K562 (cell line): ENCODE data around the gene IL1RL1. TPM values are rescaled to one million over a fixed set of nuclear protein-coding genes. Genes with fewer than 3 reads are reported as not detected.

Source experiments
- ARID2 ChIP-seq: fragments of 450-650 bp; IDR thresholded peaks from 2 replicates; pipeline ENCODE4 v1.6.1; 2017; ENCODE audit warnings: antibody characterized with exemption, mild to moderate bottlenecking
- BRCA1 ChIP-seq, 2 experiments: fragments of 450-650 bp in 1 of 2; sonication (generic) in 1 of 2; formaldehyde crosslinking in 1 of 2; IDR thresholded peaks; 2 replicates each; pipeline versions ENCODE4 v1.5.0 to v1.6.1; 2017 to 2020; ENCODE audit warnings: mild to moderate bottlenecking in 1 of 2, missing genetic modification reagents in 1 of 2
- CBFA2T2 ChIP-seq: fragments of 450-650 bp; conservative IDR thresholded peaks from 2 replicates; pipeline ENCODE4 v1.6.1; 2017; ENCODE audit warnings: mild to moderate bottlenecking
- CREM ChIP-seq: IDR thresholded peaks from 2 replicates; pipeline ENCODE4 v1.6.1; 2014; ENCODE audit warnings: antibody characterized with exemption, low read depth
- HIVEP1 ChIP-seq: fragments of 250-450 bp; sonication (Bioruptor Pico); IDR thresholded peaks from 2 replicates; pipeline ENCODE4 v1.4.0; 2020; ENCODE audit warnings: mild to moderate bottlenecking
- KDM5B ChIP-seq: fragments of 200-600 bp; sonication (generic); IDR thresholded peaks from 2 replicates; pipeline ENCODE4 v1.6.1; 2012; ENCODE audit warnings: low read depth, mild to moderate bottlenecking, moderate library complexity, low read length, control low read depth, inconsistent platforms; ENCODE audit not compliant: insufficient replicate concordance
- MIER1 ChIP-seq: fragments of 450-650 bp; IDR thresholded peaks from 2 replicates; pipeline ENCODE4 v1.6.1; 2016; ENCODE audit warnings: antibody characterized with exemption, mild to moderate bottlenecking, low read depth
- NEUROD1 ChIP-seq: fragments of 150-350 bp; IDR thresholded peaks from 2 replicates; pipeline ENCODE4 v1.6.1; 2014; ENCODE audit warnings: borderline replicate concordance, low read length, low read depth; ENCODE audit not compliant: partially characterized antibody
- NFIC ChIP-seq: fragments of 450-650 bp; IDR thresholded peaks from 2 replicates; pipeline ENCODE4 v1.6.1; 2017; ENCODE audit warnings: mild to moderate bottlenecking, inconsistent platforms
- PCBP1 ChIP-seq: fragments of 200-400 bp; formaldehyde crosslinking; IDR thresholded peaks from 2 replicates; pipeline ENCODE4 v1.6.1; 2018; ENCODE audit warnings: mild to moderate bottlenecking, low read depth, low read length; ENCODE audit not compliant: poor library complexity, severe bottlenecking
- PHF8 ChIP-seq: fragments of 200-600 bp; sonication (generic); IDR thresholded peaks from 2 replicates; pipeline ENCODE4 v1.6.1; 2012; ENCODE audit warnings: mixed run types, mild to moderate bottlenecking, inconsistent platforms, low read length, moderate library complexity, borderline replicate concordance
- PTTG1 ChIP-seq: fragments of 450-650 bp; IDR thresholded peaks from 2 replicates; pipeline ENCODE4 v1.6.1; 2016; ENCODE audit warnings: low read depth, mild to moderate bottlenecking, missing genetic modification characterization, missing compliant biosample characterization
- U2AF1 ChIP-seq: fragments of 200-400 bp; formaldehyde crosslinking; optimal IDR thresholded peaks from 2 replicates; pipeline ENCODE3; 2017; ENCODE audit warnings: mild to moderate bottlenecking, low read depth, low read length, moderate library complexity
- YBX1 ChIP-seq: fragments of 450-650 bp; IDR thresholded peaks from 2 replicates; pipeline ENCODE4 v1.7.1; 2016; ENCODE audit warnings: mild to moderate bottlenecking
- ZBTB17 ChIP-seq: fragments of 450-650 bp; formaldehyde crosslinking; IDR thresholded peaks from 2 replicates; pipeline ENCODE4 v1.4.0; 2020; ENCODE audit warnings: mild to moderate bottlenecking
- ZNF134 ChIP-seq: fragments of 250-450 bp; sonication (Bioruptor Pico); conservative IDR thresholded peaks from 2 replicates; pipeline ENCODE4 v1.4.0; 2020
- ZNF324 ChIP-seq: fragments of 250-450 bp; sonication (Bioruptor Pico); IDR thresholded peaks from 2 replicates; pipeline ENCODE4 v1.4.0; 2020; ENCODE audit warnings: mild to moderate bottlenecking
- ZNF561 ChIP-seq: fragments of 450-650 bp; formaldehyde crosslinking; conservative IDR thresholded peaks from 2 replicates; pipeline ENCODE4 v1.4.0; 2020; ENCODE audit warnings: mild to moderate bottlenecking, moderate library complexity
- ZNF695 ChIP-seq: fragments of 450-650 bp; formaldehyde crosslinking; IDR thresholded peaks from 2 replicates; pipeline ENCODE4 v1.4.0; 2020; ENCODE audit warnings: mild to moderate bottlenecking, moderate library complexity
- ZNF696 ChIP-seq: fragments of 250-450 bp; sonication (Bioruptor Pico); conservative IDR thresholded peaks from 2 replicates; pipeline ENCODE4 v1.4.0; 2020; ENCODE audit warnings: mild to moderate bottlenecking, moderate library complexity
- ZNF778 ChIP-seq: fragments of 450-650 bp; formaldehyde crosslinking; IDR thresholded peaks from 2 replicates; pipeline ENCODE4 v1.4.0; 2020; ENCODE audit warnings: mild to moderate bottlenecking, moderate library complexity
- ZZZ3 ChIP-seq: fragments of 450-650 bp; IDR thresholded peaks from 2 replicates; pipeline ENCODE4 v1.6.1; 2016; ENCODE audit warnings: antibody characterized with exemption, mild to moderate bottlenecking, moderate library complexity
- polyA plus RNA-seq, 8 experiments: library from polyadenylated mRNA; depleted of rRNA in 4 of 8; stranded (reverse) in 5 of 8; unstranded in 3 of 8; fragments of >200 nt; fragmentation: Nextera tagmentation in 2 of 8; fragmentation: Illumina TruSeq in 1 of 8; extraction: Ambion mirVana in 2 of 8; extraction: Trizol in 1 of 8; gene quantifications; 2 replicates each; pipeline versions ENCODE4 v1.2.1 to v1.2.3, GENCODE V29; 2011 to 2014; ENCODE audit warnings: inconsistent platforms in 1 of 8, missing spikeins in 1 of 8
- total RNA-seq, 7 experiments: library from RNA; depleted of rRNA in 6 of 7; stranded (reverse); fragments of >200 nt in 6 of 7; fragmentation: Illumina TruSeq in 2 of 7; extraction: Trizol in 2 of 7; gene quantifications; 2 replicates each; pipeline versions ENCODE4 v1.2.1 to v1.2.3, GENCODE V29; 2011 to 2021; ENCODE audit warnings: low replicate concordance in 1 of 7
- TF ChIP-seq, protein P1 (sequence below): fragments of 450-650 bp; IDR thresholded peaks from 2 replicates; pipeline ENCODE4 v1.6.1; 2017; ENCODE audit warnings: antibody characterized with exemption
- TF ChIP-seq, protein P2 (sequence below): sonication (generic); formaldehyde crosslinking; IDR thresholded peaks from 2 replicates; pipeline ENCODE4 v1.8.0; 2022; ENCODE audit warnings: mild to moderate bottlenecking, missing genetic modification reagents

IL1RL1 gene
- total and polyA plus RNA-seq, 9 of the 15 experiments (the other 6 are each of a cell fraction or from before 2014, with no cell fraction given), result 0.06 to 3.3 (median 0.59) TPM

DNA sequence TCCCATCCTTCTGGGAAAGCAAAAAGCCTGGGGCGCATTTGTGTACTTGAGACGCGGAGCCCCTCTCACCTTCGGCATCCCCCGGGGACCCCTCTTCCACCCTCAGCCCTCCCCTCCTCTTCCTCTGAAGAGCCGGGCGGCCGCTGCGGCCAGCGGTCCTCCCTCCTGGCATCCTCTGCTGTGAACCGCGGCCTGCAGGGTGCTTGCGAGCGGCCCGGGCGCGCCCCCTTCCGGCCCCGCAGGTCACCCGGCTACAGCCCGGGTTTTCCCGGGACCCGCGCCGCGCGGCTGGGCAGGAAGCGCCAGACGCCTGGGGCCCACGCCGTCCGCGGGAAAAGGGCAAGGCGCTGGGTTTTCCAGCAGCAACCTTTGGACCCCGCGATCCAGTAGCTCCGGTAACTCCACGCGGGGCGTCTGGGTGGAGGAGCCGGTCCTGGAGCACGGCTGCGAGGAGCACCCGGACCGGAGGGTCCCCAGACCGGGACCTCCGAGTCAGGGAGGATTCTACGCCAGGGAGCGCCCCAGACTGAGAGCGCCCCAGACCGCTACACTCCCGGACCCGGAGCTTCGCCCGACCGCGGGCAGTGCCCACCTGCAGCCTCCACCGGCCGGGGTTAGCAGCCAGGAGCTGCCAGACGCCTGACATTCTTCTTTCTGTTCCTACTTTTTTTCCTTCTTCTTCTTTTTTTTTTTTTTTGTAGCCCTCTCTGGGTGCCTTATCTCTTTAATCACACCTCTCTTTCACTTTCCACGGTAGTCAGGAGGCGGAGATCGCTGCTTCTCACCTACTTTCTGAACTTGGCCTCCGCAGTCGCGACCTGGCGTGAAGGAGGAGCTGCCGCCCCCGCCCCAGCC, 44.4 kb downstream of the IL1RL1 start, which contains the start of gene IL18R1 (continued):
- TF ChIP-seq, protein P1, sequence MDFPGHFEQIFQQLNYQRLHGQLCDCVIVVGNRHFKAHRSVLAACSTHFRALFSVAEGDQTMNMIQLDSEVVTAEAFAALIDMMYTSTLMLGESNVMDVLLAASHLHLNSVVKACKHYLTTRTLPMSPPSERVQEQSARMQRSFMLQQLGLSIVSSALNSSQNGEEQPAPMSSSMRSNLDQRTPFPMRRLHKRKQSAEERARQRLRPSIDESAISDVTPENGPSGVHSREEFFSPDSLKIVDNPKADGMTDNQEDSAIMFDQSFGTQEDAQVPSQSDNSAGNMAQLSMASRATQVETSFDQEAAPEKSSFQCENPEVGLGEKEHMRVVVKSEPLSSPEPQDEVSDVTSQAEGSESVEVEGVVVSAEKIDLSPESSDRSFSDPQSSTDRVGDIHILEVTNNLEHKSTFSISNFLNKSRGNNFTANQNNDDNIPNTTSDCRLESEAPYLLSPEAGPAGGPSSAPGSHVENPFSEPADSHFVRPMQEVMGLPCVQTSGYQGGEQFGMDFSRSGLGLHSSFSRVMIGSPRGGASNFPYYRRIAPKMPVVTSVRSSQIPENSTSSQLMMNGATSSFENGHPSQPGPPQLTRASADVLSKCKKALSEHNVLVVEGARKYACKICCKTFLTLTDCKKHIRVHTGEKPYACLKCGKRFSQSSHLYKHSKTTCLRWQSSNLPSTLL, result no peak
- TF ChIP-seq HIVEP1 (no peak), PCBP1 (peak; percentile 53), ZNF695 (CRISPR knock-in tag) (no peak), ZNF696 (no peak), U2AF1 (peak; percentile 79), YBX1 (no peak), ZNF324 (CRISPR knock-in tag) (no peak), CREM (no peak), KDM5B (no peak), PHF8 (peak; percentile 43; the same call in 1 of the 2 replicates), ZBTB17 (CRISPR knock-in tag) (no peak), MIER1 (no peak), ZZZ3 (no peak), NEUROD1 (peak; percentile 25), PTTG1 (tag) (no peak), CBFA2T2 (no peak), BRCA1 (IDR thresholded peaks at IDR 0.05) (no peak), BRCA1 (CRISPR knock-in tag; IDR thresholded peaks at IDR 0.05) (no peak), ZNF561 (CRISPR knock-in tag) (no peak), NFIC (no peak), ARID2 (peak; percentile 76; the same call in 1 of the 2 replicates), ZNF778 (CRISPR knock-in tag) (no peak), ZNF134 (CRISPR knock-in tag) (no peak)
- TF ChIP-seq, protein P2, sequence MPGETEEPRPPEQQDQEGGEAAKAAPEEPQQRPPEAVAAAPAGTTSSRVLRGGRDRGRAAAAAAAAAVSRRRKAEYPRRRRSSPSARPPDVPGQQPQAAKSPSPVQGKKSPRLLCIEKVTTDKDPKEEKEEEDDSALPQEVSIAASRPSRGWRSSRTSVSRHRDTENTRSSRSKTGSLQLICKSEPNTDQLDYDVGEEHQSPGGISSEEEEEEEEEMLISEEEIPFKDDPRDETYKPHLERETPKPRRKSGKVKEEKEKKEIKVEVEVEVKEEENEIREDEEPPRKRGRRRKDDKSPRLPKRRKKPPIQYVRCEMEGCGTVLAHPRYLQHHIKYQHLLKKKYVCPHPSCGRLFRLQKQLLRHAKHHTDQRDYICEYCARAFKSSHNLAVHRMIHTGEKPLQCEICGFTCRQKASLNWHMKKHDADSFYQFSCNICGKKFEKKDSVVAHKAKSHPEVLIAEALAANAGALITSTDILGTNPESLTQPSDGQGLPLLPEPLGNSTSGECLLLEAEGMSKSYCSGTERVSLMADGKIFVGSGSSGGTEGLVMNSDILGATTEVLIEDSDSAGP (CRISPR knock-in tag), result no peak
